ENCODE data around the gene PANX3.

GRCh38 chr11:124633355-124633754, 22.1 kb downstream of the PANX3 start:
- TF ChIP-seq CREB5 (CRISPR knock-in tag; IDR thresholded peaks at IDR 0.05; ENCODE audit: low read depth) (no peak), TOX (CRISPR knock-in tag; IDR thresholded peaks at IDR 0.05; ENCODE audit: borderline replicate concordance) (no peak), ZNF565 (CRISPR knock-in tag; conservative IDR thresholded peaks at IDR 0.05; ENCODE audit: low read depth) (no peak), PATZ1 (CRISPR knock-in tag; IDR thresholded peaks at IDR 0.05; ENCODE audit: borderline replicate concordance) (no peak), ZFP30 (CRISPR knock-in tag; IDR thresholded peaks at IDR 0.05) (no peak), BACH2 (CRISPR knock-in tag; IDR thresholded peaks at IDR 0.05; ENCODE audit: borderline replicate concordance) (no peak), SNAI2 (CRISPR knock-in tag; IDR thresholded peaks at IDR 0.05) (no peak), RARB (CRISPR knock-in tag; IDR thresholded peaks at IDR 0.05) (no peak), CSDC2 (CRISPR knock-in tag; IDR thresholded peaks at IDR 0.05) (no peak), ZNF70 (CRISPR knock-in tag; IDR thresholded peaks at IDR 0.05) (no peak), ZFP3 (CRISPR knock-in tag; IDR thresholded peaks at IDR 0.05) (no peak), CSRNP3 (CRISPR knock-in tag; IDR thresholded peaks at IDR 0.05) (no peak), OSR1 (CRISPR knock-in tag; IDR thresholded peaks at IDR 0.05) (no peak)

All from SK-N-SH treated with all-trans-retinoic acid at 6 μM for 48 hours (cell line).